Cardiac fibroblast (primary cell): Measurements from ENCODE around the gene MAP3K14.
A peak's percentile ranks its signal among the peaks of the same experiment; 100 is the strongest.

Experiments
- DNase-seq, 2 donors: peaks; one replicate each; pipeline versions ENCODE4 v3.0.0 to v3.0.0-alpha.2; 2010; ENCODE audit warnings: low read depth in 2 of 2
- H3K4me3 ChIP-seq, 2 donors: replicated peaks in 1 of 2; 1 replicate in 1 of 2; 2 replicates in 1 of 2; pipeline ENCODE4 v1.5.1; 2011; ENCODE audit warnings: low read depth in 2 of 2, low read length in 2 of 2, mild to moderate bottlenecking in 2 of 2, moderate library complexity in 1 of 2
- TF ChIP-seq, protein P1 (sequence below): IDR thresholded peaks from one replicate; pipeline ENCODE4 v1.5.1; 2011; ENCODE audit warnings: low read depth, mild to moderate bottlenecking, low read length, inconsistent platforms

MAP3K14 gene

GRCh38 chr17:45279898-45280297 is 36.9 kb downstream of the MAP3K14 start:
- no peak overlapping the region for H3K4me3 ChIP-seq
- DNase-seq: no peak

GRCh38 chr17:45277992-45278391 is 38.8 kb downstream of the MAP3K14 start:
- DNase-seq: peak; percentile 65 to 93
- TF ChIP-seq, protein P1, sequence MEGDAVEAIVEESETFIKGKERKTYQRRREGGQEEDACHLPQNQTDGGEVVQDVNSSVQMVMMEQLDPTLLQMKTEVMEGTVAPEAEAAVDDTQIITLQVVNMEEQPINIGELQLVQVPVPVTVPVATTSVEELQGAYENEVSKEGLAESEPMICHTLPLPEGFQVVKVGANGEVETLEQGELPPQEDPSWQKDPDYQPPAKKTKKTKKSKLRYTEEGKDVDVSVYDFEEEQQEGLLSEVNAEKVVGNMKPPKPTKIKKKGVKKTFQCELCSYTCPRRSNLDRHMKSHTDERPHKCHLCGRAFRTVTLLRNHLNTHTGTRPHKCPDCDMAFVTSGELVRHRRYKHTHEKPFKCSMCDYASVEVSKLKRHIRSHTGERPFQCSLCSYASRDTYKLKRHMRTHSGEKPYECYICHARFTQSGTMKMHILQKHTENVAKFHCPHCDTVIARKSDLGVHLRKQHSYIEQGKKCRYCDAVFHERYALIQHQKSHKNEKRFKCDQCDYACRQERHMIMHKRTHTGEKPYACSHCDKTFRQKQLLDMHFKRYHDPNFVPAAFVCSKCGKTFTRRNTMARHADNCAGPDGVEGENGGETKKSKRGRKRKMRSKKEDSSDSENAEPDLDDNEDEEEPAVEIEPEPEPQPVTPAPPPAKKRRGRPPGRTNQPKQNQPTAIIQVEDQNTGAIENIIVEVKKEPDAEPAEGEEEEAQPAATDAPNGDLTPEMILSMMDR: no peak

More at GRCh38 chr17:45279898-45280297, 36.9 kb downstream of the MAP3K14 start:
- TF ChIP-seq, protein P1: no peak

GRCh38 chr17:45277216-45277849 is 39.5 kb downstream of the MAP3K14 start:
- peak; percentile 96 for DNase-seq
- TF ChIP-seq, protein P1: peak; percentile 78
- H3K4me3 ChIP-seq: no peak overlapping the region

More at GRCh38 chr17:45277992-45278391, 38.8 kb downstream of the MAP3K14 start:
- no peak overlapping the region for H3K4me3 ChIP-seq

DNA sequence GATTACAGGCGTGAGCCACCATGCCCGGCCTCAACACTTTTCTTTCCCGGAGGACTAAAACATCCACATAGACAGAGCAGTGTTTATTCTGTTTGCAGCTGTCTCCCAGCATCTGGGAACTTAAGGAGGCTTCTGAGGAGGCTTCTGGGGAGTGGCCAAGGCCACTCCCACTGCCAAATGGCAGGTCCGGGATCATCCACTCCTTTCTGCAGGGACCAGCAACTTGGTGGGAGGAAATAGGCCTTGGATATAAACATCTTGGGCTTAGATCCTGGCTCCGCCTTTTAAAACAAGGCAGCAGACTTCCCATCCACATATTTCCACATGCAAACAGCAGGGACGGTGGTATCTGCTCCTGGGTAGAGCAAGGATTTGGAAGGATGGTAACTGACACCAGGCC is 40.8 kb downstream of the MAP3K14 start:
- H3K4me3 ChIP-seq: no peak overlapping the region
- peak in 1 of 2 donors; percentile 64 for DNase-seq
- TF ChIP-seq, protein P1: no peak

GRCh38 chr17:45274033-45274432 is 42.8 kb downstream of the MAP3K14 start:
- TF ChIP-seq, protein P1: no peak
- no peak for DNase-seq
- no peak overlapping the region for H3K4me3 ChIP-seq

DNA sequence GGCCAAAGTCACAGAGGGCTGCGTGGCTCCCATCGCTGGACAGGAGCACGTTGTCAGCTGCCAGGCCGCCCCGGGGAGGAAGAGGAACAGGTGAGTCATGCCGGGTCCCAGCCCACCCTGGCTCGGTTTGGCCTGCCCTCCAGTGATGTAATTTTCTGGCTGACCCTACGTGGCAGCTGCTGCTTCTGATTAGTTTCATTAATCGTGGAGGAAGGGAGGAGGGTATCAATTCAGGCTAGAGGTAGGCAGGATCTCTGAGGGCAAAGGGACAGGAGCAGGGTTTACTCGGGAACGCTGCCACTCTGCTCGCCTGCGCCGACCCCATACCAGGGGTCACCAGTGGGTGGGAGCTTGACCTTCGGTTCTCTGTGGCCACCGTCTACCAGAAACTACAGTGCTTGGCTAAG is 43.3 kb downstream of the MAP3K14 start:
- TF ChIP-seq, protein P1: no peak
- DNase-seq: no peak
- H3K4me3 ChIP-seq: no peak overlapping the region

- DNase-seq: no peak
- TF ChIP-seq, protein P1: no peak
- H3K4me3 ChIP-seq: no peak overlapping the region
These were observed 45.2 kb downstream of the MAP3K14 start for GRCh38 chr17:45271603-45272002.
